Measurements from ENCODE around the gene GRK5.

DNA sequence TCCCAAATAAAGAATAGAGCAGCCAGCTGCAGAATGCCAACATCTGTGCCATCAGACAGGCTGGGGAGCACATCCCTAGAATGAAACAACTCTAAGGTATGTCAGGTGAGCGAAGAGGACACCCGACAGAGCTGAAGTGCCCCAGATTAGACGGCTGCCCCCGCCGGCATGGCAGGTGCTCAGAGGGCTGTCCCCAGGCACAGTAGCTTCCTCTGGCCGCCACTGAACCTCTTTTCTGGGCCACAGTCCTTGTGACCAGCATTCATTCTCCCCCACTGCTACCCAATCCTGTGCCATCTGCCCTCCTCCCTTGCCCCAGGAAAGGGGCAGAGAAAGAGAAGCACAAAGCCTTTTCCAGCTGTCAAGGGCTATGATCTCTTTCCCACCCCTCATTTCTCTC lies 293.4 kb downstream of the GRK5 start:
- TF ChIP-seq SAFB (IDR thresholded peaks at IDR 0.05; ENCODE audit: borderline replicate concordance, low read depth, low read length) (no peak), TAF1 (IDR thresholded peaks at IDR 0.05; ENCODE audit: control insufficient read depth, extremely low read depth, insufficient read depth, low read length, severe bottlenecking) (no peak)

Measured in K562 (cell line).